HG02759 (cell line): ENCODE measurements around the gene FHIT.
"Not testable (repeated sequence)": the region's sequence is repeated elsewhere in the genome, so short reads cannot be mapped to it uniquely, and the experiment has no call there.

Source experiments
- ATAC-seq: cut with Tn5 transposase; IDR thresholded peaks from one replicate; pipeline ENCODE4 v1.9.1; 2021; ENCODE audit warnings: mild to moderate bottlenecking, moderate library complexity; ENCODE audit not compliant: unreplicated experiment

Gene FHIT

DNA sequence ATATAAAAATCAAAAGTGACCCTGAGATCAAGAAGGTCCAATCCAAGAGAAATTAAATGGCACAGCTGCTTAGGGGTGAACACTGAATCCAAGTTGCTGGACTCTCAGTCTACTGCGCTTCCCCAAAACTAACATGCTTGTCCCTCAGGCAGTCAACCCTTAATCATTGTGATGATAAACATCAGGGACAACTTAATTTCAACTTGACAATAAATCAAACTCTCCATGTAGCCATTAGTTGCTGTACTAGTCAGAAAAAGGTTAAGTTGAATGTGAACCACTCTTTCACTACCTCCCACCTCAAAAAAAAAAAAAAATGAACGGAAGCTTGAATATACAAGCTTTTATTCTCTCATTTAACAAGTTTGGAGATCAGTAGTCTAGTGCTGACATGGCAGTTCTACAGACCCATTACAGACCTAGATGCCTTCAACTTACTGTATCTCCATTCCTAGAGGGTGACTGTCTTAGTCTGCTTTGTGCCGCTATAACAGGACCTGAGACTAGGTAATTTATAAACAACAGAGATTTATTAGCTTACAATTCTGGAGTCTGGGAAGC is 185.7 kb downstream of the FHIT start:
- ATAC-seq = no peak

DNA sequence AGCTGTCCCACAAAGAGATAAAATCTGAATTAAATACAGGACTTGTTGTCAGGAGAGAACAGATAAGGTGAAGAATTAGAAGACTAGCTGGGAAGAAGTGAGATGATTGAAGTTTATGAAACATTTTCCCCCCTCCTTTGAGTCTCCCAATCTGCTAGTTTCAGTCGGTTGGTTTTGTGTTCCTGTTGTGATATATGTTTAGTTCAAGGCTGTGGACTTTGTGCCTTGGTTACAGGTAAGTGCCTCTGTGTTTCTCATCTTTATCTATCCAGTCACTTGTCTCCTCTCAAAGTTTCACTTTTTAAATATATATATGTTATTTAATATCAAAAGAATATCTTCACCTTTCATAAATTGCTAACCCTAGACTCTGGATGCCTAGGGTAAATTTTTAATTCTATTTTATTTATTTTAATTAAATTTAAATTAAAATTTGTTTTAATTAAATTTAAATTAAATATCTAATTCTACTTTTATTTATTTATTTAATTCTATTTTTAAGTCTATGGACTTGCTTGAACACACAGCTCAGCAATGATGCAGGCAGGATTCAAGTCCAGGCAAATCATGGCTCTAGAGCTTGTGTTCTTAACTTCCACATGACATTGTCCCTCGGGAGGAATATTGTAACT is 190.0 kb downstream of the FHIT start:
- no peak for ATAC-seq

DNA sequence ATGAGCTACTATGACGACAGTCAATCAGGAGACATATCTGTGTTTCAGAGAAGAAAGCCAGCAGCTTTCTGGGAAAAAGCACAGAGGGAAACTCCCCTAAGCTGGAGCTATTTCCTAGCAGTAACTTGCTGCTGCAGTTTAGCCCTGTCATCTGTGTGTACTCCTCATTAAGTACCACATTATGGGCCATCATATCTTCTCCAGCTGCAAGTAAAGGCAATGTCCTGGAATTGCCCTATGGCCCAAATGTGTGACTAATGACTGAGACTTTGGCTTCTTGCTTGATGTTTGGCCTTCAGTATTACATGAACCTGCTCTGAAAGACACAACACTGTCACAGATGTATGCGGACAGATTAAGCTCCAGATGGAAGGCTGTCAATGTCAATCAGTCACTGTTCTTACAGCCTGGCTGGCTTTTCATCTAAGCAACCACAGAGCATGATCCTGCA is 190.8 kb downstream of the FHIT start:
- no peak for ATAC-seq

DNA sequence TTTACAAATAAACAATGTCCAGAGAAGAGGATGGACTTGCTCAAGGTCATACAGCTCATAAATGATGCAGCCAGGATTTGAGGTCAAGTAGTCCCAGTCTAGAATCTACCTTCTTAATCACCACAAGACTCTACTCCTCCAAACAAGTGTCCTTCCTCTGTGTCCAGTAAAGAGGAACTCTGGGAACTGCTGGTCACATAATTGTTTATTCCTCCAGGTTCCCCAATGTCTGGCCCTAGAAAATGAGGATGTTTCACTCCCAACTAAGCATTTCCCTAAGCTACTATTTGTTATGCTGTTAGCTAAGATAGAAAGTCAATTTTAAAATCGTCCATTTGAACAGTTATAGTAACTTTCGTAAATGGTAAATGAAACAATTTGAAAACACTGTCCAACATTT is 192.4 kb downstream of the FHIT start:
- ATAC-seq = no peak

DNA sequence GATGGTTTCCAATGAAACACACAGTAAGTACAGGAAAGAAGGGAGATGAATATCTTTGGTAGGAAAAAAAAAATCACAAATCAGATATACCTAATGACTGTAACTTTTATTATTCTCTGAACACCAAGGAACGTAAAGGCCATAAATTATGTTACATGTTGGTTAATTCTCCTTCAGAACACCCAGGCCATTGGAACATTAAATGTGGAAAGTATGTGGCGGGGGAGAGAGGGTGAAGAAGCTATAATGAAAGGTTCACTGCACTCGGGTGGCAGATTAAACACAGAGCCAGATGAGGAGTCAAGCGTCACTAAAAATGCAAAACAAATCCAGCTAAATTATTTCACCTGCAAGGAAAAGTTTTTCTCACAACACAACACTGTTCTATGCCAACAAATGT is 193.8 kb downstream of the FHIT start:
- ATAC-seq = no peak

GRCh38 chr3:61055447-61055846 is 195.8 kb downstream of the FHIT start:
- ATAC-seq = no peak

DNA sequence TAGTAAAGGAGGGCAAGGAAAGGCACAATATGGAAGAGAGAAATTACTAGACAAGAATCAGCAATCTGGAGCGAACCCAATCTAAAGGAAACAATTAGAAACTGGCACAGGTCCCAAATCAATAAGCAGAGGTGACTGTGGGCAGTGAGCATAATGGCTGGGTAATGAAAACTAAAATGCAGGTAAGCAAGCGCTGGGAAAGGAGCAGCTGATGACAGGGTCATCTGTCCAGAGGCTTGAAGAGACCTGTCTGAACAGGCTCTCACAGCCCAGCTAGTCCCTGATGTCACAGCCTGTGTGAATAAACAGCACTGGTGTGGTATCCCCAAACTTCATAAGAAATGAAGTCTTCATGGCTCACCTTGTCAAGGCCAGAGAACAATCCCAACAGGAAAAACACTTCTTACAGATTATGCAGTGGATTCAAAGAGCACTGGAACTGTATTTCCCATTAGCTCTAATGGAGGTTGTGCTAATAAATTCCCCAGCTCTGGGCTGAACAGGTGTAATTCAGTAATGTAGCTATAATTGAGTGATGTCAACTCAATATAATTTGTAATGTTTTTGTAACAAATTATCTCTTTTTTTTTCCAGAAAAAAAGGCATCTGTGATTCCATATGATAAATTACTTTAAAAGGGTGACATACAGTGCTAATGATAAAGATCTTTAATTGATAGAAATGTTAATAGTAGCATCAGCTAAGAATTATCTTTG is 197.3 kb downstream of the FHIT start:
- ATAC-seq = no peak

GRCh38 chr3:61052851-61053250 is 198.4 kb downstream of the FHIT start:
- no peak for ATAC-seq

DNA sequence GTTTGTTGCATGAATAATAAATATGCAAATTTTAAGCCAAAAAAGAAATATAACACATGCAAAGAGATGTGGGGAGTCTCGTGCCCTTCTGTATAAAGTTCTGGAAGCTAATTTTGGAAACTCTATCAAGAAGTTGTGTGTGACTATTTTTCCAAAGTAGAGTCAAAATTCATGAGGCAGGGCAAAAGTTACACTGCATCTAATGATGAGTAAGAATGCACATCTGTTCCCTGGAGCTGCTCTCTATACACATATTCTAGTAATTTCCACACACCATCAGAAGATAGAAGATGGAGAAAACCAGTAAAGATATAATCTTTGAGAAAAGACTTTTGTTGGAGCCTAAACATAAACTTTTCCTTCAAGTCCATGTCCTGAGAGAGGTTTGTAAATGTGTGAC is 199.6 kb downstream of the FHIT start:
- no peak for ATAC-seq

DNA sequence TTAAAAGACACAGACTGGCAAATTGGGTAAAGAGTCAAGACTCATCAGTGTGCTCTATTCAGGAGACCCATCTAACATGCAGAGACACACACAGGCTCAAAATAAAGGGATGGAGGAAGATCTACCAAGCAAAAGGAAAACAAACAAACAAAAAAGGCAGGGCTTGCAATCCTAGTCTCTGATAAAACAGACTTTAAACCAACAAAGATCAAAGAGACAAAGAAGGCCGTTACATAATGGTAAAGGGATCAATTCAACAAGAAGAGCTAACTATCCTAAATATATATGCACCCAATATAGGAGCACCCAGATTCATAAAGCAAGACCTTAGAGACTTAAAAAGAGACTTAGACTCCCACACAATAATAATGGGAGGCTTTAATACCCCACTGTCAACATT is 206.1 kb downstream of the FHIT start:
- ATAC-seq = not testable (repeated sequence)

GRCh38 chr3:61043156-61043555 is 208.1 kb downstream of the FHIT start:
- ATAC-seq = no peak

DNA sequence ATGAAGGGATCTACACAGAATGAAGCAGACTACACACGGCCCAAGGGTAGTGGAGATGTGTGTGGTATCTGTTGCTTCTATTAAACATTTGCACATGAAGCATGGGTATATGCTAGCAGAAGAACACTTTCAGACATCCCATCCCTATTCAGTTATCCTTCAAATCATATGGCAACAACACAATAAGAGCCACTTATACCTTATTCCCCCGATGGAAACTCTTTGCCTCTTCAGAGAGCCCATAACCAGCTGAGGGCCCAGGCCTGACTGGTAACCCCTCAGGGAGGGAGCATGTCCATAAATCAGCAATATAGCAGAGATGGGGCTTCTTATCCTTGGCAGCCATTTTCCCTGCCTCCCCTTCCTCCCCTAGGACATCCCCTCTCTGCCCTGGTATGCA is 210.6 kb downstream of the FHIT start:
- no peak for ATAC-seq

DNA sequence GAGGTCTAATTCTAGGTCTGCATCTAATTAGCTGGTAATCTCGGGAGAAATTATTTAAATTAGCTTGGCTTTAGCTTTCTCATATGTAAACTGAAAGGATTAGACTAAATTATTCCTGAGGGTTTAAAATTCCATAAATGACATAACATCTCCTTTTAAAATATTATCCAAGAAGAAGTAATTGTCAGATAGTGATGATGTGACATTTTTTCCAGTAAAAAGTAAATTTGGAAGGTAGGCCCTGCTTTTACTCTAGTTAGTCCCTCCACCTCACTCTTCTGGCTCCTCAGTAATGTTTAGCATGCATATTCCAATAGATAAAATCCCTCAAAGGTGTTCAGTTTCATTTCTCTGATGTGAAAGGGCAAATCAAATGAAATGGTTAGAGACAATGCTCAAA is 215.7 kb downstream of the FHIT start:
- ATAC-seq = no peak

- no peak for ATAC-seq
These were observed 218.3 kb downstream of the FHIT start for GRCh38 chr3:61032991-61033390.

DNA sequence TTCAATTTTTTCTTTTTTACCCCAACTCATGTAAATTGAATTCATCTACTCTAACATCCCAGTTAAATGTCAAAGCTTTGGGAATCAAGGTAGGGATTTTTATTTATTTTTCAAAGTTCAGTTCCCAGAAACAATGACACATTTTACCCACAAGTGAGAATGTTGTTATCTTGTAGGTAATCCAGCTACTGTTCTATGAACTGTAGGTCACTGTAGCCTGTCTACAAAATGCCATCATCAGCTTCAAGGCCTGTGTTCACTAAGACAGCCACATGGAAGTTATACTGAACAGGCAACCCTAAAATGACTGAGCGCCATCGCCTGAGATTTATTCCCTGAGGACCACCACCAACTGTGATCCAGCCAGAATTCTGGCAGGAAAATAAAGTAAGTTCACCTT is 219.7 kb downstream of the FHIT start:
- no peak for ATAC-seq

- ATAC-seq = no peak
These were observed 220.7 kb downstream of the FHIT start for GRCh38 chr3:61030469-61031035.

- ATAC-seq = no peak
These were observed 222.1 kb downstream of the FHIT start for GRCh38 chr3:61029194-61029593.

GRCh38 chr3:61018807-61019206 is 232.4 kb downstream of the FHIT start:
- ATAC-seq = no peak

GRCh38 chr3:61017028-61017427 is 234.2 kb downstream of the FHIT start:
- not testable (repeated sequence) for ATAC-seq

DNA sequence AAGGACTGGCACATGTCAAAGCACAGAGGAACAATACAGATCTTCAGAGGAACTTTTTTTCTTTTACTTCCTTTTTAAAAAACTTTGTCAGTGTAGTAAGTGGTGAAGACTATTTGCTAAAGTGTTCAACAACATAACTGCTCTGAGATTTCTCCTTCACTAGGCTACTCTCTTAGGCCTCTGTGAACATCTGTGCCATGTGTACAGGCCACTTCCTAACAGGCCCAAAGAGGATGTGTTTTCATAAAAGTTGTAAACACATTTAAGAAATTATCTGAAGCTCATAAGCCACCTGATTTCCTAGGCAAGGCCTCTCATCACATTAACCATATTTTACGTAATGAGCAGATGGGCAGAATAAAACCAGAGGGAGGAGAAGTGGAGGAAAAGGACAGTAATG is 235.4 kb downstream of the FHIT start:
- ATAC-seq = no peak

DNA sequence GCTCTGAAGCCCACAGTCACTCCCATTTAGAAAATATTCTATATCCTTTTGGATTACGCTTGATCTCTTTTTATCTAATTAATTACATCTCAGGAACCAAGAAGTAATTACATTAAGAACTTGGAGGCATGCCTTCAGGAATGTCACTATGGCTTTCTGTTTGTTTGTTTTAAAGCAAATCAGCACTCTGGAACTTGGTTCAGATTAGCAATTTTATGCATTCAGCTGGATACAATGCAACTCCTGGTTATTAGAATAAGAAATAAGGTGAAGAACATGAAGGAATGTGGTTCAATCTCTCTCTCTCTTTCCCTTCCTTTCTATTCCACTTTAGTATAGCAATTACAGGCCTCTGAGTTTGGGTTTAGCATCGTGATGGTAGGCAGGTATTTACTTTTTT is 235.8 kb downstream of the FHIT start:
- ATAC-seq = no peak

GRCh38 chr3:61008998-61009380 is 242.3 kb downstream of the FHIT start:
- no peak for ATAC-seq
